Myometrial cell (primary cell): ENCODE measurements around the gene GLDC. TPM values are rescaled to one million over a fixed set of nuclear protein-coding genes. Genes with fewer than 3 reads are reported as not detected.

Experiments
- total RNA-seq: library from RNA; depleted of rRNA; stranded (reverse); fragments of >200 nt; gene quantifications from 2 replicates; pipeline ENCODE4 v1.2.3, GENCODE V29; 2015

Gene GLDC
- total RNA-seq, result 1.8 and 4.0 TPM in 2 replicates

DNA sequence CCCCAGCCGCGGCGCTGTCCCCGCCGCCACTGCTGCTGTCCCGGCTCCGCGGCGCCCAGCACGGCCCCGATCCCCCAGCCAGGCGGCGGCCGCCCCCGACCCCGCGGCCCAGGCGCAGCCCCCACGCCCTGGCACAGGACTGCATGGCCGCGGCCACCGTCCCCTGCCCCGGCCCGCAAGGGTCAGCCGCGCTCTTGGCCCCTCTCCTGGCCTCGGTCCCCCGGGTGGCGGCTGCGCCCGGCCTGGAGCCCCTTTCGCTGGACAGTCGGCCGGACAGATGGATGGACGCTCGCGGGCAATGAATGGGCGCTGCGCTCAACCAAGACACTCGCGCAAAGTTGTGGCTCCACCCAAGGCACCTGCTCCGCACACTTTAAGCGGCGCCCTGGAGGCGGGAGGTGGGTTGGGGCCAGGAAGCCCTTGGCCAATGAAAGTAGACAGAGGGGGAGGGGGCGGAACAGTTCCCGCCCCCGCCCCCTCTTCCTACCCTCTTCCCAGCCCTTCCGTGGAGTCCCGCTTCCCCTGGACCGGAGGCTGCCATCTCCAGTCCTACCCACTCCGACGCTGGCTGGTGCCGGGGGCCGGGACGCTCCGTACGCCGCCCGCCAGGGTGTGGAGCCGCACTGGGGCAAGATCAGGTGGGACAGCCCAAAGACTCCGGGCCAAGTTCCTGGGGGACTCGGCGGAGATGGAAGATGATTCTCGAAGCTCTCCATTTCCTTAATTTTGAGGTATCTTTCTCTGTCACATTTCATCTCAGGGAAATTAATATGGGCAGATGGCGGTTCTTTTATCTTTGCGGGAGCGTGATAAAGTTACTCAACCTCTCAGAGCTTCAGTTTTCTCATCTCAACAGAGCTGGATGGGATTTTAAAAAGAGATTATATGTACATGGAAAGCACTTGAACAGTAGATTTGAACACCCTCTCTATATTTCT is at the start of gene GLDC:
TSS of gene GLDC (minus strand) at position 375 of the 938 bp plus-strand sequence. CDS start at position 145, 230 bp downstream.

Other genes with a start within 250 kb of the GLDC start
- gene UHRF2, start 232.5 kb downstream of the GLDC start, total RNA-seq, result 24.5 and 26.2 TPM in 2 replicates
- 8.4 and 10.1 TPM in 2 replicates for gene KDM4C, start 112.2 kb upstream of the GLDC start, total RNA-seq